Central memory CD8-positive, alpha-beta T cell (primary cell): ENCODE data around the gene GIMAP2.

Experiments
- ATAC-seq: fragments of 150-1000 bp; cut with Tn5 transposase; replicated peaks from 2 replicates; pipeline ENCODE4 v1.10.0; 2022; ENCODE audit warnings: mild to moderate bottlenecking, moderate FRiP score, moderate number of reproducible peaks; ENCODE audit not compliant: poor library complexity, severe bottlenecking; ENCODE audit errors: extremely low read depth
- DNase-seq, 2 donors: peaks; one replicate each; pipeline ENCODE4 v3.0.0; 2021; ENCODE audit warnings: low spot score in 2 of 2
- H3K27ac Mint-ChIP-seq: one replicate; pipeline ENCODE4 v1.8.0; 2022; ENCODE audit warnings: low read depth, mild to moderate bottlenecking, moderate library complexity, mixed read lengths
- H3K27me3 Mint-ChIP-seq: one replicate; pipeline ENCODE4 v1.8.0; 2022; ENCODE audit warnings: mixed read lengths
- H3K36me3 Mint-ChIP-seq: one replicate; pipeline ENCODE4 v1.8.0; 2022; ENCODE audit warnings: mild to moderate bottlenecking, moderate library complexity, mixed read lengths; ENCODE audit not compliant: insufficient read depth
- H3K4me1 Mint-ChIP-seq: one replicate; pipeline ENCODE4 v1.8.0; 2022; ENCODE audit warnings: mixed read lengths
- H3K4me3 Mint-ChIP-seq: one replicate; pipeline ENCODE4 v1.8.0; 2022; ENCODE audit warnings: mild to moderate bottlenecking, moderate library complexity, mixed read lengths
- H3K9me3 Mint-ChIP-seq: one replicate; pipeline ENCODE4 v1.8.0; 2022; ENCODE audit warnings: mixed read lengths

The GIMAP2 gene

DNA sequence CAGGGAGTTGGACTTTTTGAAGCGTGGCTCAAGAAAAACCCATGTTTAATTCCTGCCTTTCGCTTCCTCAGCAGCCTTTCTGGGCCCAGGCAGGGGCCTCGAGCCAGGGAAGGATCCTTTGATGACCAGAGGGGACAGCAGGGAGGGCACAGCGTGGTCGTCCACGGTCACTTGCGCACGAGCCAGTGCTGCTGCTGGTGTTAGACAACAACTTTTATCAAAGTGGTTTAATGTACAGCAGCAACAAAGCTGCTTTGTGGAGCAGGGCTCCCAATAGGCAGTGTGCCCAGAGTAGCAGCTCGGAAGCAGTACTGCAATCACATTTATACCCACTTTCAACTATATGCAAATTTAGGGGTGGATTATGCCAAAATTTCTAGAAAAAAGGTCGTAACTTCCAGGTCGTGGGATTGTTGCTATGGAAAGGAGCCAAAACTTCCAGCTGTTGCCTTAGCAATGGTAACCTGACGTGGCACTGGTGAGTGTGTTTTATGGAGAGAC is 37.0 kb downstream of the GIMAP2 start:
- Mint-ChIP-seq H3K4me3 (peak overlapping the region; percentile 96), H3K36me3 (peaks cover 60% of the 10 kb centered on the region), H3K27me3 (no peaks in the 10 kb centered on the region), H3K4me1 (peaks cover 79% of the 10 kb centered on the region), H3K27ac (no peak overlapping the region), H3K9me3 (peaks cover 10% of the 10 kb centered on the region)
- no peak for ATAC-seq
- DNase-seq = no peak

GRCh38 chr7:150723467-150723866 is 38.0 kb downstream of the GIMAP2 start:
- Mint-ChIP-seq H3K4me3 (peak overlapping the region; percentile 45), H3K4me1 (peaks cover 74% of the 10 kb centered on the region), H3K36me3 (peaks cover 53% of the 10 kb centered on the region), H3K9me3 (peaks cover 14% of the 10 kb centered on the region), H3K27ac (no peak overlapping the region), H3K27me3 (no peaks in the 10 kb centered on the region)
- no peak for DNase-seq
- ATAC-seq = no peak

DNA sequence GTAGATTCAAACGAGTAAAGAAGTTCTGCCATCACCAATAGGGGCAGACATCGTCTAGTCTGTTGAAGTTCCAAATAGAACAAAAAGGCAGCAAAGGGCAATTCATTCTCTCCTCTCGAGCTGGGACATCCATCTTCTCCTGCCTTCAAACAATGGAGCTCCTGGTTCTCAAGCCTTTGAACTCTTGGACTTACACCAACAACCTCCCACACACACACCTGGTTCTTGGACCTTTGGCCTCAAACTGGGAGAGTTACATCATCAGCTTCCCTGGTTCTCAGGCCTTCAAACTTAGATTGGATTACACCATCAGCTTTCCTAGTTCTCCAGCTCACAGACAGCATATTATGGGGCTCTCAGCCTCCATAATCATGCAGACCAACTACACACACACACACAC is 41.9 kb downstream of the GIMAP2 start:
- peak overlapping the region; percentile 2 for H3K4me3 Mint-ChIP-seq
- DNase-seq = no peak
- no peak overlapping the region for H3K27ac Mint-ChIP-seq

DNA sequence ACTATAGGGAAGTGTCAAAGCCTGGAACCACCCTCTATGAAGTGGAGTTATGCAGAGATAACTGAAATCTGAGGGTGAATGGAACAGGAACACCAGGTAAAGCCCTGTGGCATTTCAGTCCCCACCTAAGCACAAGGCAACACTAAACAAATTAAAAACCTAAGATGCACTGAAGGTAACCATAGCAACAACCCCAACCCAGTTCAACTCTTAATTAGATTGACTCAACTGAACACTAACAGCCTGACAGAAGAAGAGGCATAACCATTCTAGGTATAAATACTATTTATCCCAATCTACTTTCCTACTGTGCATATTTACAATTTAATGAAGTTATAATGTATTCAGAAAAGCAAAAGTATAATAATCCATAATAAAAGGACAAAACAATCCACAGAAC is 42.5 kb downstream of the GIMAP2 start:
- Mint-ChIP-seq H3K36me3 (peaks cover 17% of the 10 kb centered on the region), H3K27me3 (no peaks in the 10 kb centered on the region), H3K4me1 (peaks cover 55% of the 10 kb centered on the region), H3K9me3 (peaks cover 14% of the 10 kb centered on the region), H3K27ac (peak overlapping the region; percentile 56), H3K4me3 (peak overlapping the region; percentile 2)
- no peak for ATAC-seq
- no peak for DNase-seq

More for the DNA sequence above, 41.9 kb downstream of the GIMAP2 start:
- no peak for ATAC-seq
- Mint-ChIP-seq H3K36me3 (peaks cover 22% of the 10 kb centered on the region), H3K9me3 (peaks cover 14% of the 10 kb centered on the region), H3K4me1 (peaks cover 56% of the 10 kb centered on the region), H3K27me3 (no peaks in the 10 kb centered on the region)

DNA sequence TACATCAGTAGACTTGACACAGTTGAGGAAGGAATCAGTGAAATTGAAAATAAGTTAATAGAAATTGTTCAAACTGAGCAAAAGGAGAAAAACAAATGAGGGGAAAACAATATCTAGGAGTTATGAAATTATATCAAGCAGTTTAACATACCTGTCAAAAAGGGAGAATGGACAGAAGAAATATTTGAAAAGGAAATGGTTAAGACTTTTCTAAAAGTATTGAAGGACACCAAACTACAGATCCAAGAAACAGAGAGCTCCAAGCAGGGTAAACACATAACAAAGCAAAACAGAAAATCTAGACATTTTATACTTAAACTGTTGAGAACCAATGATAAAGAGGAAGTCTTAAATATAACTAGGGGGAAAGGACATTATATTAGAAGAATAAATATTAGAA is 43.1 kb downstream of the GIMAP2 start:
- peak overlapping the region; percentile 56 for H3K27ac Mint-ChIP-seq
- H3K36me3 Mint-ChIP-seq = peaks cover 13% of the 10 kb centered on the region
- H3K9me3 Mint-ChIP-seq = peaks cover 14% of the 10 kb centered on the region
- H3K27me3 Mint-ChIP-seq = no peaks in the 10 kb centered on the region
- no peak for ATAC-seq
- no peak overlapping the region for H3K4me3 Mint-ChIP-seq
- peaks cover 55% of the 10 kb centered on the region for H3K4me1 Mint-ChIP-seq
- no peak for DNase-seq

DNA sequence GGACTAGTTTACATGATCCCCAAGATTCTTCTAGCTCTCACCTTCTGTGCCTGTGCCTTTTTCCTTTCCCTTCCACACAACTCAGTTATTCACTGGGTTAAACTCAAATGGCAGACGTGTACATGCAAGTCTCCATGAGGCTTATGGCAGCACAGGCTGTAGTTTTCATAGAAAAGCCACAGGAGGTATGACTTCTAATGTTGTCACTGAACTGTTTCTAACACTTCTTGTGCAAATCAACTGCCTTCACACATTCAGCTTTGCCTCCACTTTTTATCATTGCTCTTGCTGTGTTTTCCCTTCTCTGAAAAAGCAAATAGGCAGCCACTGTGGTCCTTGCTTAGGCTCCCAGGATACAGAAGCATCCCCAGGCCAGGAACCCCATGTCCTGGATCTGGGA is 46.4 kb downstream of the GIMAP2 start:
- Mint-ChIP-seq H3K27me3 (no peaks in the 10 kb centered on the region), H3K9me3 (peaks cover 7% of the 10 kb centered on the region), H3K36me3 (peaks cover 6% of the 10 kb centered on the region)

GRCh38 chr7:150732786-150733481 is 47.4 kb downstream of the GIMAP2 start:
- no peaks in the 10 kb centered on the region for H3K27me3 Mint-ChIP-seq
- peaks cover 55% of the 10 kb centered on the region for H3K4me1 Mint-ChIP-seq
- H3K4me3 Mint-ChIP-seq = peak overlapping the region; percentile 86
- H3K27ac Mint-ChIP-seq = peak overlapping the region; percentile 98
- no peak for DNase-seq
- ATAC-seq = peak; percentile 53
- H3K9me3 Mint-ChIP-seq = no peaks in the 10 kb centered on the region
- peaks cover 12% of the 10 kb centered on the region for H3K36me3 Mint-ChIP-seq

More for the DNA sequence above, 46.4 kb downstream of the GIMAP2 start:
- peaks cover 62% of the 10 kb centered on the region for H3K4me1 Mint-ChIP-seq
- ATAC-seq (peak; percentile 64), DNase-seq (no peak)
- peak overlapping the region; percentile 43 for H3K4me3 Mint-ChIP-seq
- H3K27ac Mint-ChIP-seq = peak overlapping the region; percentile 98

DNA sequence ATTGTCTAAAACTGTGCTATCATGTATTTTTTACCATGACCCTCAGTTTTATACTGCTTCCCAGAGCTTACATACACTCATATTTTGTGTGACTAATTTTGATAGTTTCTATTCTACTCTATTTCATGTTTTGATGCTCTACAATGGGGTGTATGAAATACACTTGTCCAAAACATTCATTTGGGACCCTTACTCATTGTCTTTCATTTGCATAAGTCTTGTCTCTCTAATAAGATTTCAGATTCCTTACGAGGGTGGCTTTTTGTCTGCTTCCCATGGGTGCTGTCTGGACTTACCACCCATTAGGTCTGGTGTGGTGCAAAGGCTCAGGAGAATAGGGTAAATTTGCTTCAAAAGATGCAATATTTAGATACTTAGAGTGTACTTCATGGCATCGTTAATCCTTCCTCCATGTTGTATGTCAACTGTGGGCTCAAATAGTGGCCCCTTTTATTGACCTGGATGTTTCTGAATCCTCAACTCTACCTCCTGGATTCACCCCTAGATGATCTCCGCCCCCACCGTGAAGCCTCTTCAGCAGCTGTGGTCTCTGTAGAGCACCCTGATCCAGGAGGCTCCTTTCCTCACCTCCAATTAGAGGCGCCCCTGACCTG is 48.1 kb downstream of the GIMAP2 start:
- no peak for ATAC-seq
- no peak for DNase-seq
- H3K27me3 Mint-ChIP-seq = no peaks in the 10 kb centered on the region
- H3K4me3 Mint-ChIP-seq = peak overlapping the region; percentile 86
- H3K27ac Mint-ChIP-seq = peak overlapping the region; percentile 98
- H3K9me3 Mint-ChIP-seq = no peaks in the 10 kb centered on the region
- peaks cover 16% of the 10 kb centered on the region for H3K36me3 Mint-ChIP-seq
- peaks cover 55% of the 10 kb centered on the region for H3K4me1 Mint-ChIP-seq

- peak overlapping the region; percentile 98 for H3K27ac Mint-ChIP-seq
- peaks cover 21% of the 10 kb centered on the region for H3K36me3 Mint-ChIP-seq
- no peaks in the 10 kb centered on the region for H3K27me3 Mint-ChIP-seq
- DNase-seq = no peak
- H3K4me3 Mint-ChIP-seq = peak overlapping the region; percentile 86
- H3K4me1 Mint-ChIP-seq = peaks cover 56% of the 10 kb centered on the region
- no peaks in the 10 kb centered on the region for H3K9me3 Mint-ChIP-seq
- no peak for ATAC-seq
Observed at GRCh38 chr7:150734254-150734653, 48.7 kb downstream of the GIMAP2 start.

DNA sequence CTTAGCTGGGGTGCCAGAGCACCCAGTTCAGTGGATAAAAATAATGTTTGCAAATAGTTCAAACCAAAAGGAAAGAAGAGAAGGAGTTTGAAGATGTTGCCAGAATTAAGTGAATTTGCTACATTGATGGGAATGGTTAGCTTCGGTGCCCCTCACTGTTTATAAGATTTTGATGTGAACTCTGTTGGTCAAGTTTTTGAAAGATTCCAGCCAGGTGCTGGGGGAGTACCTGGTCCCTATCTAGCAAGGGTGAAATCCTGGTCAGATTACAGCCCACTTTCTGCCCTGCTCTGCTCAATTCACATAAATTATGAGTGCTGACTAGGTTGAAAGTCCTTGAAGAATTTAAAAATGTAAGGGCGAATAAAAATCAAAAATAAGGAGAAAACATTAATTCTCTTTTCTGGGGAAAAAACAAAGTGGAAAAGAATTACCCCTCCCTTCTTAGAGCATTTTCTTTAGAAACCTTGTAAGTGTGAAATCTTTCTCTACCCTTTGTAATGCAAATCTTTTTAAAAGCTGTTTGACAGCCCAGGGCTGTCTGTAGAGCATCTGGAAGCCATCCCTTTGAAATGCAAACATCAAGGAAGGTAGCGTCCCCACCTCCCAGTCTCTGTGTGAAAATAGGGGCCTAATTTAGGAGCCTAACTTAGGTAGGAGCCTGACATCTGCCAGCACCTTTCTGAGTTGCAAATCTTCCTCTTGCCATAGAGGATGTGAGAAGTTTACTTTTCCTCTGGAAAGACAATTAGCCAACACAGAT is 50.3 kb downstream of the GIMAP2 start:
- peaks cover 62% of the 10 kb centered on the region for H3K4me1 Mint-ChIP-seq
- peak overlapping the region; percentile 98 for H3K27ac Mint-ChIP-seq

GRCh38 chr7:150736864-150737263 is 51.4 kb downstream of the GIMAP2 start:
- peak; percentile 6 for ATAC-seq
- H3K4me3 Mint-ChIP-seq = peak overlapping the region; percentile 86
- H3K36me3 Mint-ChIP-seq = peaks cover 44% of the 10 kb centered on the region
- H3K4me1 Mint-ChIP-seq = peaks cover 68% of the 10 kb centered on the region
- H3K27ac Mint-ChIP-seq = peak overlapping the region; percentile 98
- no peaks in the 10 kb centered on the region for H3K27me3 Mint-ChIP-seq
- no peaks in the 10 kb centered on the region for H3K9me3 Mint-ChIP-seq
- no peak for DNase-seq

More for the DNA sequence above, 50.3 kb downstream of the GIMAP2 start:
- Mint-ChIP-seq H3K27me3 (no peaks in the 10 kb centered on the region), H3K36me3 (peaks cover 34% of the 10 kb centered on the region), H3K4me3 (peak overlapping the region; percentile 86), H3K9me3 (no peaks in the 10 kb centered on the region)
- no peak for ATAC-seq
- no peak for DNase-seq

- peaks cover 48% of the 10 kb centered on the region for H3K36me3 Mint-ChIP-seq
- H3K27ac Mint-ChIP-seq = peak within 1 kb of the TSS; percentile 98
- no peaks in the 10 kb centered on the region for H3K27me3 Mint-ChIP-seq
- peak within 1 kb of the TSS; percentile 86 for H3K4me3 Mint-ChIP-seq
- peaks cover 68% of the 10 kb centered on the region for H3K4me1 Mint-ChIP-seq
- DNase-seq = no peak
- no peaks in the 10 kb centered on the region for H3K9me3 Mint-ChIP-seq
- ATAC-seq = peak; percentile 63
Observed at GRCh38 chr7:150737265-150738055, 52.0 kb downstream of the GIMAP2 start, which contains the start of gene GIMAP5. Gene GIMAP5 (plus strand): TSS chr7:150737418. CDS start chr7:150740885, 3,467 bp downstream.
